ENCODE measurements around the gene C19orf81. TPM values are rescaled to one million over a fixed set of nuclear protein-coding genes. Genes with fewer than 3 reads are reported as not detected.

The C19orf81 gene
- total and polyA plus RNA-seq, 12 donors = 2.4 to 39.6 (median 6.4) TPM; not detected in 3

DNA sequence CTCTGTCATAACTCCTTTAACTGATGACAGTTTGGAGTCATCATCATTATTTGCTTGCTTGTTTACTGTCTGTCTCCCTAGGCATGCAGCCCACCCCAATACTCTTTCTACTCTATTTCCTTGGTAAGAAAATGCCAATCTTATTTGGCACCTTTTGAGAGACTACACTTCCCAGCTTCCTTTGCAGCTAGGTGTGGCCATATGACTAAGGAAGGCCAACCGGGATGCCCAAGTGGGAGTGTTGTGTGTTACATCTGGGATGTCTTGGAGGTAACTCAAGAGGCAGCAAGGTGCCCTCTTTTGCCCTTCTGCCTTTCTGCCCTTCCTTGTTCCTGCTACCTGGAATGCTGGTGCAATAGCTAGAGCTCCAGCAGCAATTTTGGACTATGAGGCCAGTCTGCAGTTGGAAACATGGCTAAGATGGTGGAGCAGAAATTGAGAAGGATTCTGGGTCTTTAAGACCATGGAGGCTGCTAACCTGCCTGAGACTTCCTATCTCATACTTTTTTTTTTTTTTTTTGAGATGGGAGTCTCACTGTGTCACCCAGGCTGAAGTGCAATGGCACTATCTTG, 27.5 kb downstream of the C19orf81 start:
- intact Hi-C loops (cut with DNase I) = no loop called here
- H3K27me3 ChIP-seq = no peaks in the 10 kb centered on the region
- no peaks in the 10 kb centered on the region for H3K9me3 ChIP-seq (replicated peaks in 1 of 3)

GRCh38 chr19:50677636-50678035, 28.4 kb downstream of the C19orf81 start:
- TF ChIP-seq, protein P1, sequence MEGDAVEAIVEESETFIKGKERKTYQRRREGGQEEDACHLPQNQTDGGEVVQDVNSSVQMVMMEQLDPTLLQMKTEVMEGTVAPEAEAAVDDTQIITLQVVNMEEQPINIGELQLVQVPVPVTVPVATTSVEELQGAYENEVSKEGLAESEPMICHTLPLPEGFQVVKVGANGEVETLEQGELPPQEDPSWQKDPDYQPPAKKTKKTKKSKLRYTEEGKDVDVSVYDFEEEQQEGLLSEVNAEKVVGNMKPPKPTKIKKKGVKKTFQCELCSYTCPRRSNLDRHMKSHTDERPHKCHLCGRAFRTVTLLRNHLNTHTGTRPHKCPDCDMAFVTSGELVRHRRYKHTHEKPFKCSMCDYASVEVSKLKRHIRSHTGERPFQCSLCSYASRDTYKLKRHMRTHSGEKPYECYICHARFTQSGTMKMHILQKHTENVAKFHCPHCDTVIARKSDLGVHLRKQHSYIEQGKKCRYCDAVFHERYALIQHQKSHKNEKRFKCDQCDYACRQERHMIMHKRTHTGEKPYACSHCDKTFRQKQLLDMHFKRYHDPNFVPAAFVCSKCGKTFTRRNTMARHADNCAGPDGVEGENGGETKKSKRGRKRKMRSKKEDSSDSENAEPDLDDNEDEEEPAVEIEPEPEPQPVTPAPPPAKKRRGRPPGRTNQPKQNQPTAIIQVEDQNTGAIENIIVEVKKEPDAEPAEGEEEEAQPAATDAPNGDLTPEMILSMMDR (IDR thresholded peaks at IDR 0.05) = no peak
- TF ChIP-seq POLR2A (IDR thresholded peaks at IDR 0.05) = no peak
- no peaks in the 10 kb centered on the region for H3K9me3 ChIP-seq (replicated peaks in 1 of 3)
- intact Hi-C loops (cut with DNase I) = no loop called here
- H3K4me3 ChIP-seq = no peak overlapping the region
- WGBS, 4 donors = 74 to 87% (median 81%) methylated on average over 5 of the region's 5 CpGs
- H3K36me3 ChIP-seq (replicated peaks in 1 of 2) = no peaks in the 10 kb centered on the region
- no peaks in the 10 kb centered on the region for H3K4me1 ChIP-seq (replicated peaks in 1 of 2)
- H3K27ac ChIP-seq = no peak overlapping the region
- no peaks in the 10 kb centered on the region for H3K27me3 ChIP-seq
- no peak for DNase-seq

More for the DNA sequence above, 27.5 kb downstream of the C19orf81 start:
- DNase-seq = no peak
- Histone ChIP-seq H3K4me3 (no peak overlapping the region), H3K36me3 (replicated peaks in 1 of 2) (no peaks in the 10 kb centered on the region), H3K4me1 (replicated peaks in 1 of 2) (no peaks in the 10 kb centered on the region), H3K27ac (no peak overlapping the region)
- WGBS, 4 donors = 67 to 88% (median 78%) methylated on average over 1 of the region's 1 CpG
- no peak for TF ChIP-seq POLR2A (IDR thresholded peaks at IDR 0.05)
- TF ChIP-seq, protein P1 (IDR thresholded peaks at IDR 0.05) = no peak

DNA sequence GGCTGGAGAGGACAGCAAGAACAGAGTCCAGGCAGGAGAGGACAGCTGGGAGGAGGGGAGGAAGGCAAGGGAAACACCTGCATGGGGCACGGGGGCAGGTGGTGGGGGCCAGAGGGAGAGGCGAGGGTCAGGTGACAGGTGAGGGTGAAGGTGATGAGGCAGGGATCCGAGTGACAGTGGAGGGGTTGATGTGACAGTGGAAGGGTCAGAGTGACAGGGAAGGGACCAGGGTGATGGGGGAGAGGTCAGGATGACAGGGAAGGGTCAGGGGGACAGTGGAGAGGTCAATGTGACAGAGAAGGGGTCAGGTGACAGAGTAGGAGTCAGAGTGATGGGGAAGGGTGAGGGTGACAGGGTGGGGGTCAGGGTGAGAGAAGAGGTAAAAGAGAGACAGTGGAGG, 29.1 kb downstream of the C19orf81 start:
- DNase-seq = no peak
- no peaks in the 10 kb centered on the region for H3K27me3 ChIP-seq
- TF ChIP-seq, protein P1 (IDR thresholded peaks at IDR 0.05) = no peak
- TF ChIP-seq POLR2A (IDR thresholded peaks at IDR 0.05) = no peak
- H3K9me3 ChIP-seq (replicated peaks in 1 of 3) = no peaks in the 10 kb centered on the region
- H3K27ac ChIP-seq = no peak overlapping the region
- H3K4me3 ChIP-seq = no peak overlapping the region
- H3K4me1 ChIP-seq (replicated peaks in 1 of 2) = no peaks in the 10 kb centered on the region
- intact Hi-C loops (cut with DNase I) = no loop called here
- WGBS, 4 donors = 67 to 75% (median 72%) methylated on average over 3 of the region's 3 CpGs
- no peaks in the 10 kb centered on the region for H3K36me3 ChIP-seq (replicated peaks in 1 of 2)

DNA sequence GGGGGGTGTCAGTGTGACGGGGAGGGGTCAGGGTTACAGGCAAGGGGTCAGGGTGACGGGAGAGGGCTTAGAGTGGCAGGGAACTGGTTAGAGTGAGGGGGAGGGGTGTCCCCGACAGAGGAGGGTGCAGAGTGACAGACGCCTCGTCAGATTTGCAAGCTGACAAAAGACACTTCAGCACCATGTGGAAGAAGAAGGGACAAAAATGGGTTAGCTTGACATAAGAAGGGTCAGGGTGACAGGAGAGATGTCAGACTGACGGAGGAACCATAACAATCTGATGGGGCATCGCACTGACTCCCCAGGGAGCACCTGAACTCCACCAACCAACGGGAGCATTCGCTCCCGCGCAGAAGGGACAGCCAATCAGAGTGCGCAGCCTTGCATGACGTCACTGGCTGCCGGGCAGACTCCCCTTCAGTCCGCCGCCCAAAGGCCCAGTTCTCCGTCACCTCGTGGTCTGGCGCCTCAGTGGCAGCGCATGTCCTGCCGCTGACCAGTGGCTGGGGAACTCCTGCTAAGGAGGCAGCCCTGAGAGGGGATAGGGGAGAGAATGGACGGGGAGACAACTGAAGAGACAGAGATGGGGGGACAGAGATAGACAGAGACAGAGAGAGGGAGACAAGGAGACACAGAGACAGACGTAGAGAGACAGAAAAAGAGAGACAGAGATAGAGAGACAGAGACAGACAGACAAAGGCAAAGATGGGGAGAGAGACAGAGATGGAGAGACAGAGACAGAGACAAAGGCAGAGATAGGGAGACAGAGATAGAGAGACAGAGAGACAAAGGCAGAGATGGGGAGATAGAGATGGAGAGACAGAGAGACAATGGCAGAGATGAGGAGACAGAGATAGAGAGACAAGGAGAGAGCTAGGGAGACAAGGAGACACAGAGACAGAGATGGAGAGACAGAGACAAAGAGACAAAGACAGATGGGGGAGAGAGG, 30.2 kb downstream of the C19orf81 start:
- no peak for TF ChIP-seq POLR2A (IDR thresholded peaks at IDR 0.05)
- TF ChIP-seq, protein P1 (IDR thresholded peaks at IDR 0.05) = no peak
- Histone ChIP-seq H3K27ac (no peak overlapping the region), H3K4me1 (replicated peaks in 1 of 2) (no peaks in the 10 kb centered on the region), H3K36me3 (replicated peaks in 1 of 2) (no peaks in the 10 kb centered on the region), H3K9me3 (replicated peaks in 1 of 3) (no peaks in the 10 kb centered on the region), H3K27me3 (no peaks in the 10 kb centered on the region), H3K4me3 (no peak overlapping the region)
- intact Hi-C loops (cut with DNase I) = no loop called here
- 12 to 22% (median 20%) methylated on average over 22 to 23 of the region's 23 CpGs for WGBS, 4 donors
- peak; percentile 72 to 95 (median 84) for DNase-seq

All from adrenal gland (tissue), 12 donors.